Prostate gland (tissue), 2 donors: ENCODE data around the gene QRICH2. TPM values are rescaled to one million over a fixed set of nuclear protein-coding genes. Genes with fewer than 3 reads are reported as not detected.

Experiments used
- small RNA-seq, 2 donors: library from RNA; depleted of rRNA; stranded (forward); fragments of <200 nt; gene quantifications; one replicate each; pipeline ENCODE3, GENCODE V24; 2016
- total RNA-seq, 2 donors: library from RNA; depleted of rRNA; stranded (reverse); fragments of >200 nt; gene quantifications; one replicate each; pipeline ENCODE4 v1.1.0, GENCODE V29; 2016

QRICH2 gene
- total RNA-seq, 2 donors from 2014 or later: 3.1 to 9.8 TPM

Small RNA genes within 50 kb of the gene (small RNA-seq; reads per million reads assigned to genes)
- 0 reads per million in 2 donors for gene RF00019
- gene RNU6-24P: 0 reads per million in 2 donors

Other genes with a start within 250 kb of the QRICH2 start
- 10 to 100 TPM; 33.5 to 51.2 TPM for gene SRP68, start 235.8 kb downstream of the QRICH2 start, total RNA-seq
- gene GALR2, start 233.5 kb downstream of the QRICH2 start, total RNA-seq: under 1 TPM in 1 of 2 donors, not detected in 1; 0.80 TPM
- not detected for gene ZACN, start 229.1 kb downstream of the QRICH2 start, total RNA-seq
- gene EXOC7, start 204.5 kb downstream of the QRICH2 start, total RNA-seq: 100 to 1,000 TPM; 136 to 159 TPM
- gene FOXJ1, start 167.0 kb downstream of the QRICH2 start, total RNA-seq: 10 to 100 TPM in 1 of 2 donors, under 1 TPM in 1; 0.55 to 11.2 TPM
- gene RNF157, start 67.8 kb downstream of the QRICH2 start, total RNA-seq: 10 to 100 TPM in 1 of 2 donors, 1 to 10 TPM in 1; 1.6 to 47.5 TPM
- gene UBALD2, start 42.9 kb downstream of the QRICH2 start, total RNA-seq: 10 to 100 TPM; 19.4 to 19.7 TPM
- gene PRPSAP1, start 45.6 kb upstream of the QRICH2 start, total RNA-seq: 100 to 1,000 TPM in 1 of 2 donors, 10 to 100 TPM in 1; 51.5 to 115 TPM
- 10 to 100 TPM in 1 of 2 donors, 1 to 10 TPM in 1; 6.6 to 34.1 TPM for gene SPHK1, start 76.3 kb upstream of the QRICH2 start, total RNA-seq
- 10 to 100 TPM; 19.9 to 39.8 TPM for gene UBE2O, start 144.9 kb upstream of the QRICH2 start, total RNA-seq
- not detected for gene AANAT, start 159.3 kb upstream of the QRICH2 start, total RNA-seq
- 10 to 100 TPM; 29.9 to 31.1 TPM for gene RHBDF2, start 193.1 kb upstream of the QRICH2 start, total RNA-seq
- gene CYGB, start 229.4 kb upstream of the QRICH2 start, total RNA-seq: 10 to 100 TPM in 1 of 2 donors, 1 to 10 TPM in 1; 7.0 to 13.8 TPM
- gene PRCD, start 231.8 kb upstream of the QRICH2 start, total RNA-seq: under 1 TPM; 0.36 to 0.85 TPM